Fibroblast of lung (primary cell): ENCODE results near the gene KRTAP1-4. TPM values are rescaled to one million over a fixed set of nuclear protein-coding genes. Genes with fewer than 3 reads are reported as not detected.

Experiments used
- DNase-seq, 2 donors: peaks; one replicate each; pipeline versions ENCODE4 v3.0.0 to v3.0.0-alpha.2; 2010; ENCODE audit warnings: low read depth in 2 of 2
- H2AFZ ChIP-seq: 2 replicates; pipeline ENCODE4 v1.5.1; 2012; ENCODE audit warnings: low read length, control low read depth, inconsistent platforms
- H3K27ac ChIP-seq: 2 replicates; pipeline ENCODE4 v1.5.1; 2011; ENCODE audit warnings: low read length, control low read depth; ENCODE audit not compliant: insufficient read depth
- H3K27me3 ChIP-seq: 2 replicates; pipeline ENCODE4 v1.5.1; 2011; ENCODE audit warnings: mild to moderate bottlenecking, low read length; ENCODE audit not compliant: control insufficient read depth, insufficient read depth
- H3K36me3 ChIP-seq: 2 replicates; pipeline ENCODE4 v1.5.1; 2011; ENCODE audit warnings: low read length; ENCODE audit not compliant: control insufficient read depth, insufficient read depth
- H3K4me1 ChIP-seq: 2 replicates; pipeline ENCODE4 v1.5.1; 2011; ENCODE audit warnings: low read length; ENCODE audit not compliant: control insufficient read depth, insufficient read depth; ENCODE audit errors: extremely low read depth
- H3K4me2 ChIP-seq: 2 replicates; pipeline ENCODE4 v1.5.1; 2011; ENCODE audit warnings: low read length, control low read depth; ENCODE audit not compliant: insufficient read depth; ENCODE audit errors: extremely low read depth
- H3K4me3 ChIP-seq, 4 experiments: fragments of 200-600 bp in 1 of 4; sonication (generic) in 1 of 4; replicated peaks in 1 of 4; 2 replicates each; pipeline ENCODE4 v1.5.1; 2011 to 2016; ENCODE audit warnings: low read length in 4 of 4, low read depth in 3 of 4, mild to moderate bottlenecking in 3 of 4, control low read depth in 2 of 4, inconsistent platforms in 1 of 4, mixed read lengths in 1 of 4; ENCODE audit not compliant: insufficient read depth in 1 of 4; ENCODE audit errors: control extremely low read depth in 1 of 4
- H3K79me2 ChIP-seq: 2 replicates; pipeline ENCODE4 v1.5.1; 2012; ENCODE audit warnings: mild to moderate bottlenecking, low read length, inconsistent platforms; ENCODE audit not compliant: control insufficient read depth, insufficient read depth
- H3K9ac ChIP-seq: 2 replicates; pipeline ENCODE4 v1.5.1; 2011; ENCODE audit warnings: mild to moderate bottlenecking, low read length, control low read depth; ENCODE audit not compliant: insufficient read depth
- H3K9me3 ChIP-seq: 2 replicates; pipeline ENCODE4 v1.5.1; 2012; ENCODE audit warnings: low read depth, low read length; ENCODE audit not compliant: control insufficient read depth, insufficient read depth
- H4K20me1 ChIP-seq: 2 replicates; pipeline ENCODE4 v1.5.1; 2011; ENCODE audit warnings: low read length; ENCODE audit not compliant: control insufficient read depth, insufficient read depth; ENCODE audit errors: extremely low read depth
- EZH2 ChIP-seq: IDR thresholded peaks from 2 replicates; pipeline ENCODE4 v1.5.1; 2012; ENCODE audit warnings: low read length, control low read depth, mild to moderate bottlenecking; ENCODE audit errors: missing control alignments
- polyA minus RNA-seq: library from RNA; depleted of rRNA, polyadenylated mRNA; stranded (reverse); fragments of >200 nt; gene quantifications from 2 replicates; pipeline ENCODE4 v1.2.3, GENCODE V29; 2011; ENCODE audit warnings: low replicate concordance
- polyA plus RNA-seq, 2 donors: library from polyadenylated mRNA; depleted of rRNA in 1 of 2; stranded (reverse) in 1 of 2; unstranded in 1 of 2; fragments of >200 nt; gene quantifications; 2 replicates each; pipeline ENCODE4 v1.2.1, GENCODE V29; 2011 to 2012; ENCODE audit warnings: missing spikeins in 1 of 2
- total RNA-seq: library from RNA; depleted of rRNA; stranded (reverse); fragments of >200 nt; gene quantifications from 2 replicates; pipeline ENCODE4 v1.2.1, GENCODE V29; 2014
- TF ChIP-seq, protein P1 (sequence below), 2 donors: IDR thresholded peaks in 1 of 2; conservative IDR thresholded peaks in 1 of 2; 1 replicate in 1 of 2; 2 replicates in 1 of 2; pipeline ENCODE4 v1.5.1; 2011 to 2012; ENCODE audit warnings: low read length in 2 of 2, control low read depth in 1 of 2, inconsistent platforms in 1 of 2, low read depth in 1 of 2, mild to moderate bottlenecking in 1 of 2

The KRTAP1-4 gene, protein sequence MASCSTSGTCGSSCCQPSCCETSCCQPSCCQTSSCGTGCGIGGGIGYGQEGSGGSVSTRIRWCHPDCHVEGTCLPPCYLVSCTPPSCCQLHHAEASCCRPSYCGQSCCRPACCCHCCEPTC
- total RNA-seq (not detected in 2 replicates), polyA plus RNA-seq (not detected in 2 replicates), polyA minus RNA-seq (not detected in 2 replicates)
- polyA plus RNA-seq (2012) = not detected in 2 replicates

DNA sequence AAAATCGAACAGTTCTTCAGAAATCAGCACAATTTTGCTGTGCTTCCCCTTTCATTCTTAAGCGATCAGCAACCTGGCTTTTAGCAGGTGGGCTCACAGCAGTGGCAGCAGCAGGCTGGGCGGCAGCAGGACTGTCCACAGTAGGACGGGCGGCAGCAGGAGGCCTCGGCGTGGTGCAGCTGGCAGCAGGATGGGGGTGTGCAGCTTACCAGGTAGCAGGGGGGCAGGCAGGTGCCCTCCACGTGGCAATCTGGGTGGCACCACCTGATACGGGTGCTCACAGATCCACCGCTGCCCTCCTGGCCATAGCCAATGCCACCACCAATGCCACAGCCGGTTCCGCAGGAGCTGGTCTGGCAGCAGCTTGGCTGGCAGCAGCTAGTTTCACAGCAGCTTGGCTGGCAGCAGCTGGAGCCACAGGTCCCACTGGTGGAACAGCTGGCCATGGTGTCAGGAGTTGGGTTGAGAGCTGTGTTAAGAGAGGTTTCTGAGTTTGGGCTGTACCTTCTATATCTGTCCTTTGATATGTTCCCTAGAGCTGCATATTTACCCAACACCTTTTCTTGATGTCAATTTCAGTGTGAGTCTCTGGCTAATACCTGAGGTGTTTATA is at the start of gene KRTAP1-4:
Gene KRTAP1-4, minus strand, starts transcription at position 563 of the 613 bp plus-strand sequence. Its CDS starts 117 bp downstream, at position 446.
- Histone ChIP-seq H3K79me2 (no peaks in the 10 kb centered on the region), H3K27me3 (no peaks in the 10 kb centered on the region), H3K36me3 (no peaks in the 10 kb centered on the region), H2AFZ (no peak within 1 kb of the TSS), H4K20me1 (no peaks in the 10 kb centered on the region), H3K27ac (no peak within 1 kb of the TSS), H3K9me3 (no peaks in the 10 kb centered on the region), H3K4me3 (no peak within 1 kb of the TSS), H3K9ac (no peak within 1 kb of the TSS), H3K4me1 (peaks cover 6% of the 10 kb centered on the region), H3K4me2 (no peak within 1 kb of the TSS)
- TF ChIP-seq, protein P1, sequence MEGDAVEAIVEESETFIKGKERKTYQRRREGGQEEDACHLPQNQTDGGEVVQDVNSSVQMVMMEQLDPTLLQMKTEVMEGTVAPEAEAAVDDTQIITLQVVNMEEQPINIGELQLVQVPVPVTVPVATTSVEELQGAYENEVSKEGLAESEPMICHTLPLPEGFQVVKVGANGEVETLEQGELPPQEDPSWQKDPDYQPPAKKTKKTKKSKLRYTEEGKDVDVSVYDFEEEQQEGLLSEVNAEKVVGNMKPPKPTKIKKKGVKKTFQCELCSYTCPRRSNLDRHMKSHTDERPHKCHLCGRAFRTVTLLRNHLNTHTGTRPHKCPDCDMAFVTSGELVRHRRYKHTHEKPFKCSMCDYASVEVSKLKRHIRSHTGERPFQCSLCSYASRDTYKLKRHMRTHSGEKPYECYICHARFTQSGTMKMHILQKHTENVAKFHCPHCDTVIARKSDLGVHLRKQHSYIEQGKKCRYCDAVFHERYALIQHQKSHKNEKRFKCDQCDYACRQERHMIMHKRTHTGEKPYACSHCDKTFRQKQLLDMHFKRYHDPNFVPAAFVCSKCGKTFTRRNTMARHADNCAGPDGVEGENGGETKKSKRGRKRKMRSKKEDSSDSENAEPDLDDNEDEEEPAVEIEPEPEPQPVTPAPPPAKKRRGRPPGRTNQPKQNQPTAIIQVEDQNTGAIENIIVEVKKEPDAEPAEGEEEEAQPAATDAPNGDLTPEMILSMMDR (conservative IDR thresholded peaks at IDR 0.05 in 1 of 2, IDR thresholded peaks at IDR 0.05 in 1 of 2; ENCODE audit: low read depth in 1 of 2, low read length in 2 of 2) = no peak
- TF ChIP-seq EZH2 = no peak
- DNase-seq = no peak

DNA sequence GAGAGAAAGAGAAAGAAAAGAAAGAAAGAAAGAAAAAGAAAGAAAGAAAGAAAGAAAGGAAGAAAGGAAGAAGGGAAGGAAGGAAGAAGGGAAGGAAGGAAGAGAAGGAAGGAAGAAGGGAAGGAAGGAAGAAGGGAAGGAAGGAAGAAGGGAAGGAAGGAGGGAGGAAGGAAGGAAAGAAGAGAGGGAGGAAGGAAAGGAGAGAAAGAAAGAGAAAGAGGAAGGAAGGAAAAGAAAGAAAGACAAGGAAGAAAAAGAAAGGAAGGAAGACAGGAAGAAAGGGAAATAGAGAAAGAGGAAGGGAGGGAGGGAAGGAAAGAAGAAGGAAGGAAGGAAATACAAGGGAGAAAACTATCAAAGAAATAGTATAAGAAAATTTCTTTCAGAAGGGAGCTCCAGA is 46.8 kb upstream of the KRTAP1-4 start:
- Histone ChIP-seq H3K27me3 (no peaks in the 10 kb centered on the region), H3K9me3 (no peaks in the 10 kb centered on the region), H4K20me1 (no peaks in the 10 kb centered on the region), H3K4me2 (no peak overlapping the region), H3K4me3 (no peak overlapping the region), H3K9ac (no peak overlapping the region), H3K4me1 (no peaks in the 10 kb centered on the region), H3K36me3 (no peaks in the 10 kb centered on the region), H2AFZ (no peak overlapping the region), H3K27ac (no peak overlapping the region), H3K79me2 (no peaks in the 10 kb centered on the region)
- no peak for DNase-seq
- TF ChIP-seq, protein P1 (conservative IDR thresholded peaks at IDR 0.05 in 1 of 2, IDR thresholded peaks at IDR 0.05 in 1 of 2; ENCODE audit: low read depth in 1 of 2, low read length in 2 of 2) = no peak
- no peak for TF ChIP-seq EZH2

DNA sequence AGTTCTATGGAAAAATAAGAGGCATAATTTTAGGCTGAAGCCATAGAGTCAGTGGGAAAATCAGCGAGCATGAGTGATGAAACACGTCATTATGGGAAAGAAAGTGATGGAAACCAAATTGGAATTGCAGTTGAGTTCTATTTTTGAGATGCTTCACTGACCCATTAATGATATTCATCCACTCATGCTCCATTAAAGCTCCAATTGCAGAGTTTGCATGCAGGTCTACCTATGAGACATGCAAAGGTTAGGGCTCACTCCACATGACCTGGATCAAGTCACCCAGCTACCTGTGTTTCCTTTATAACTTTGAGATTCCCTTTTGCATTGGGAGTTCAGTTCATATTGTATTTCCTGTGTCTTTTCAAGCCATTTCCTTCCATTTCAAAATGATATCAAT is 43.7 kb upstream of the KRTAP1-4 start:
- TF ChIP-seq, protein P1 (conservative IDR thresholded peaks at IDR 0.05 in 1 of 2, IDR thresholded peaks at IDR 0.05 in 1 of 2; ENCODE audit: low read depth in 1 of 2, low read length in 2 of 2) = no peak
- no peak for TF ChIP-seq EZH2
- H3K27me3 ChIP-seq = no peaks in the 10 kb centered on the region

More for the DNA sequence above, 43.7 kb upstream of the KRTAP1-4 start:
- no peak overlapping the region for H3K27ac ChIP-seq
- no peaks in the 10 kb centered on the region for H3K36me3 ChIP-seq
- no peaks in the 10 kb centered on the region for H3K79me2 ChIP-seq
- no peak overlapping the region for H3K4me3 ChIP-seq
- DNase-seq = no peak
- no peaks in the 10 kb centered on the region for H4K20me1 ChIP-seq
- no peak overlapping the region for H2AFZ ChIP-seq
- H3K9ac ChIP-seq = no peak overlapping the region
- no peaks in the 10 kb centered on the region for H3K4me1 ChIP-seq
- H3K4me2 ChIP-seq = no peak overlapping the region
- H3K9me3 ChIP-seq = no peaks in the 10 kb centered on the region
